GM18873 (cell line): ENCODE data around the gene PGBD5.
"Not testable (repeated sequence)": the region's sequence is repeated elsewhere in the genome, so short reads cannot be mapped to it uniquely, and the experiment has no call there.

Source experiments
- ATAC-seq: cut with Tn5 transposase; IDR thresholded peaks from one replicate; pipeline ENCODE4 v1.9.1; 2021; ENCODE audit warnings: mild to moderate bottlenecking, moderate library complexity, moderate number of reproducible peaks; ENCODE audit not compliant: unreplicated experiment, low FRiP score

Gene PGBD5

GRCh38 chr1:230427094-230427876, 1.2 kb upstream of the PGBD5 start:
- no peak for ATAC-seq

- ATAC-seq: no peak
Measured at GRCh38 chr1:230425252-230426091, 660 bp downstream of the PGBD5 start.

GRCh38 chr1:230424391-230425251, 1.5 kb downstream of the PGBD5 start:
- ATAC-seq: no peak

GRCh38 chr1:230423951-230424350, 2.2 kb downstream of the PGBD5 start:
- ATAC-seq: no peak

- ATAC-seq: no peak
Measured at GRCh38 chr1:230423261-230423660, 2.9 kb downstream of the PGBD5 start.

GRCh38 chr1:230422221-230422981, 3.7 kb downstream of the PGBD5 start:
- ATAC-seq: no peak

- ATAC-seq: no peak
Measured at GRCh38 chr1:230421481-230421880, 4.7 kb downstream of the PGBD5 start.

GRCh38 chr1:230420372-230420771, 5.8 kb downstream of the PGBD5 start:
- not testable (repeated sequence) for ATAC-seq

- no peak for ATAC-seq
Measured at GRCh38 chr1:230416430-230416829, 9.7 kb downstream of the PGBD5 start.

GRCh38 chr1:230415405-230416132, 10.6 kb downstream of the PGBD5 start:
- ATAC-seq: no peak

GRCh38 chr1:230414694-230415093, 11.4 kb downstream of the PGBD5 start:
- no peak for ATAC-seq

- ATAC-seq: no peak
Measured at GRCh38 chr1:230414102-230414501, 12.0 kb downstream of the PGBD5 start.

GRCh38 chr1:230413061-230413460, 13.1 kb downstream of the PGBD5 start:
- ATAC-seq: no peak

GRCh38 chr1:230408971-230409370, 17.2 kb downstream of the PGBD5 start:
- ATAC-seq: no peak

- no peak for ATAC-seq
Measured at GRCh38 chr1:230407351-230407750, 18.8 kb downstream of the PGBD5 start.

- ATAC-seq: not testable (repeated sequence)
Measured at GRCh38 chr1:230406727-230407126, 19.4 kb downstream of the PGBD5 start.

- no peak for ATAC-seq
Measured at GRCh38 chr1:230403442-230403841, 22.7 kb downstream of the PGBD5 start.

GRCh38 chr1:230401763-230402294, 24.3 kb downstream of the PGBD5 start:
- ATAC-seq: no peak

GRCh38 chr1:230401101-230401500, 25.0 kb downstream of the PGBD5 start:
- no peak for ATAC-seq
